ENCODE data around the gene GIPC2.
"Not testable (repeated sequence)": the region's sequence is repeated elsewhere in the genome, so short reads cannot be mapped to it uniquely, and the experiment has no call there.

Gene GIPC2

DNA sequence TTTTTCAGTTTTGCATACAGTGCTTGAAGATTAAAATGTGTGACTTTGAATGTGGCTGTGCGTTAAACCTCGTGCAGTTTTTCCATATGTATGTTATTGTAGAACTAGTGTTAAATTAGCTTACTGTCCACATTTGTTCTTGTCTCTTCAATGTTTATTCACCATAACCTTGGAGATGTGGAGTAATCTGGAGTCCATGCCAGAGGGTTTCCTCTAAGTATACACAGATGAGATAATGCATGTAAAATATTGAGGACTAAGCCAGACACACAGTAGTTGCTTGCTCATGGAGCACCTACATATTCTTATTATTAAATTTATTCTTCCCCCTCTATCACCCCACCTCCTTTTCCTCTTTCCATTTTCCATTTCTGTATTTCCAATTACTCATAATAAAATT, 7.7 kb upstream of the GIPC2 start:
- DNase-seq (ENCODE audit: low spot score), result no peak

DNA sequence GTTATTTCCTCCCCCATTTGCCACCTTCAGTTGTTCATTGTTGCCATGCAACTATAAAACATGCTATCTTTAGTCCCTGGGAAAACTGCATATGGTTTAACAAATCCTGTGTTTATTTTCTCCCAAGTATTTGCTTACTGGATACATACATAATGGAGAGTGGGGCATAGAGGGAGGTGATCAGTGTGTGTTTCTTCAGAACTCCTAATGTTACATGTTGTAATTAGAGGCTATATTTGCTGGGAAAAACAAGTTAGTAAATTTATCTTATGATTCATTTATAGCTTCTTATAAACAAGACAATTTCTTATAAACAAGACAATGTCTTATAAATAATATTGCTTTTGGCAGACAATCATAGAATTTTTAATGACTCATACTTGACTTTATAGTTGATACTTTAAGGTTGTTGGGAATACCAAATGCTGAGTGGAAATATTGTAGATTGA, 7.3 kb upstream of the GIPC2 start:
- no peak for DNase-seq (ENCODE audit: low spot score)

DNA sequence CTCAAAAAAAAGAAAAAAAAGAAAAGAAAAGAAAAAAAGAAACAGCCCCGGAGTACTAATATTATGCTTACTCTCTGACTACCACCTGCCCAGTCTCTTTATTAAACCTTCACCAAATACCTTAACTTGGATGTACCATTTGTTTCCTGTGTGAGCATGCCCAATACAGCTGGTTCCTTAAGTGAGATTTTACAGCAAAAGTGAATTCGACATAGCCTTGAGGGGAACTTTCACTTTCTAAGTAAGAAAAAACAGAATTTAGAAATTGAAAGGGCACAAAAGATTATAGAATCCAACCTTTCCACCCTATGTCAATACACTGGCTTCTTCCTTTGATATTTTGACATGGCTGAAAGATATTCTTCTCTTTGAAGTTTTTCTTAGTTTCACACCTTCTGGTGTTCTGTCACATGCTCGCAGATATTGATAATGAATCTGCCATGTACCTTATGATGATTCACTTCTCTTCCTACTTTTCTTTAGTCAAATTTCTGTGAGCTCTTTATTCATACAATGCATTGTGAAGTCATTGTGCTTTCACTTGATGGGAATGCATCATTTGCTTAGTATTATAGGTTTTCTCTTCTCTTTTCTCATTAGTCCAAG, 5.2 kb upstream of the GIPC2 start:
- no peak for DNase-seq (ENCODE audit: low spot score)

DNA sequence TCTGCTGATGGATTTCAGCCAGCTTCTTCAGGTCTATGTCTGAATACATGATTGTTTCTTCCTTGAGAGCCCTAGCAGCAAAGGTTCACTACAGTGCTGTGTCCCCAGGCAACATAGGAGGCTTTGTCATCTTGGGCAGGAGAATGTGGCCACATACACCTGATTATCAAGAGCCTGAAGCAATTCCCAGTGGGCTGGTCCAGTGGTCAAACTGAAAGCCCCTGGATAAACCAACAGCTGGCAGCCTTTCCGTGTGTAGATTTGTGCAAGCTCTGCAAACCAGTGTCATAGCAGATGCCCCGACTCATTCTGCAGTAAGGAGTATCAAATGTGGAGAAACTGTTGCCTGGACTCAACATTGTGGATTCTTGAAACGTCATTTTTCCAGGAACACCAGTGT, 2.3 kb upstream of the GIPC2 start:
- DNase-seq (ENCODE audit: low spot score), result no peak

DNA sequence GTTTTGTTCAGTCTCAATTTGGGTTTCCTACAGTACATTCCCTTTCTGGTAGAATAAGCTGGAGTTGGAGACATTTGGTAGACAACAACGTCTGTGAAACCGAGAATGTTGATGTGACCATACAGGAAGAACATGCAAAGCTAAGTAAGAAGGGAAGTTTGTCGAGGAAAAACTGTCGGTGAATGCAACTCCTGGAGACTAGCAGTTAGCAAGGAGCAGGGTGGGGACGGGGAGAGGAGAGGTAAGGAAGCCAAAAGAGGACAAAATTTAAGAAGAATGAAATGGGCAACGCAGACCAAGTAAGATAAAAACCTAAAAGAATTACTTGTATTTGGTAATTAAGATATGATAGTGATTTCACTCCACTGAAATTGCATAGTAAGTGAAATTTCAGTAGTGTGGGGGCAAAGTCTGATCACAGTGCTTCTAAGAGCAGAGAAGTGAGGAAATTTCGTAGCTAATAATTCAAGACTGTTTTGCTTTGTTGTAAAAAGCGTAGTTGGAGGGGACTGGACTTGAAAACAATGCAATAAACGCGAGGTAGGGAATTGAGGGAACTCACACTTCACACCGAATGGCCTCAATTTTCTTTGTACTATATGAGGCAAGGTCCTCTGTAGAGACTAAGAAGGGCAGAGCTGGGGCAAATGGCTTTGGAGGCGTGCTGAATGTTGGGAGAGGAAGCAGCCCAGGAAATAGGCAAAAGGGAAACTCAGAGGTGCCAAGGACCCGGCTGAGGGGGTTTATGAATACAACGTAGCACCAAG, 787 bp upstream of the GIPC2 start:
- no peak for DNase-seq (ENCODE audit: low spot score)

DNA sequence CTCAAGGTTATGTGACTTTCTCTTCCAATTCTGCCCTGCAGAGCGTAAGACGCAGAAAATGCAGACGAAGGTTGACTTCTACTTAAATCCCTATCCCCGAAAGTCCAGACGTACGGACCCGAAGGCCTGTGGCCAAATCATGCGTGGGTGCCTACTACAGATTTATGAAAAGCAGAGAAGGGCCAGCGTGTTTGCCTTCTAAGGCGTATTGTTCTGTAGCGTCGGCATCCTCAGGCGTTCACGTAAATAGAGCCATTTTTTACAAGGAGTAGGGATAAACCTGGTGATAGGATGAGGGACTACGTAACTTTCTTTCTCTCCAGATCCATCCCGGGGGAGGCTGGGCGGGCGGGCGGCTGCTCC, 222 bp upstream of the GIPC2 start:
- no peak for DNase-seq (ENCODE audit: low spot score)

DNA sequence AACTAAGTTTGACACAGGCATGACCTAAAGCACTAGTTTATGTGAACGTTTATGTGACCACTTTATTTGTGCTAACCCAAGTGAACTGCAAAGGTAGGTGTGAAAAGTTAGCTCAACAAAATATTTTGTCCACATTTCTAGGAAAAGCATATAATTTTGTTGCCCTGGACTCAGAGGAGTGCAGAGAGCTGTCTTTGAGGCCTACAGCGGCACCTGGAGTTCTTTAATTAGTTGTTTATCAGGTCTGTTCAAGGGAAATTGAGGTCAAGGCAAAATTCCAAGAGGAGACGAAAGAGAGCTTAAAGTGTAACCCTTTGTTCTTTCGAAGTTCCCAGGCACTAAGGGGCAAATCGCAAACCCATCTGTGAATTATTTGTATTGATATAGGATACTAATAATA, 1.3 kb downstream of the GIPC2 start:
- DNase-seq (ENCODE audit: low spot score), result no peak

DNA sequence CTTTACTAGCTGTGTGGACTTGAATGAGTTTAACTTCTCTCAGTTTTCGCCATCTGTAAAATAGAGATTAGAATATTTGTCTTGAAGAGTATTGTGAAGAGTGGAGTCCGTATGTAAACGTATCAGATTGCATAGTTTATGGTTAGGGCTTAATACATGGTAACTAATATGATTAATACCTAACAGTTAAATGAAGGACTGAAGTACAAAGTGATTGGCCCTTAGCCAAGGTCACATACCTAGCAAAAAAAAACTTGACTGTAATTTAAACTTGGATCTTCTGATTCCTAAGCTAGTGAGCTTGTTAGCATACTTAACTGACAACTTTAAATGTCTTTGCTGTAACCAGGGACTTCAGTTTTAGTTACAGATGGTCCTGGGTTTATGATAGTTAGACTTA, 1.9 kb downstream of the GIPC2 start:
- no peak for DNase-seq (ENCODE audit: low spot score)

DNA sequence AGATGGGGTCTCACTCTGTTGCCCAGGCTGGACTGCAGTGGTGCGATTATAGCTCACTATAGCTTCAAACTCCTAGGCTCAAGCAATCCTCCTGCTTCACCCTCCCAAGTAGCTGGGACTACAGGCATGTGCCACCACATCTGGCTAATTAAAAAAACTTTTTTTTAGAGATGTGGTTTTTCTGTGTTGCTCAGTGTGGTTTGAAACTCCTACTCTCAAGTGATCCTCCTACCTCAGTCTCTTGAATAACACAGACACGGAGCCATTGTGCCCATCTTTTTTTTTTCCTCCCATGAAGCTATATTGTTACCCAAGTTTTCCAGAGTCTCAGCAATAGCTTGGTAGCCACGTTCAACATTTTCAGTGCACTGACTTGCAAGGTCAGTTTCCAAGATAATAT, 2.7 kb downstream of the GIPC2 start:
- DNase-seq (ENCODE audit: low spot score), result no peak

DNA sequence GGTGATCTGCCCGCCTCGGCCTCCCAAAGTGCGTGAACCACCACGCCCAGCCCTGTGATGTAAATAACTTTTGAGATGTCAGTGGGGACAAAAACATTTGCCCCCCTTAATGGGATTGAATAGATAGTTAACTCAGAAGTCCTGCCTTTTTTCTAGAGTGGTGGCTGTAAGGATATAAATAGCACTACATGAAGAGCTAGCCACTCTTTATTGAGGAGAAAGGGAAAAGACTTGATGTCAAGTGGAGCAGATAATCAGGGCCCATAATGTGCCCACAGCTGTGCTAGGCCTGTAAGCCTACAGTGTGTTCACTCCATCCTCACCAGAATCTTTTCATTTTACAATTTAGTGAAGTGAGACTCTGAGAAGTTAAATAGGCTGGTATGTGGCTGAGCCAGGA, 3.6 kb downstream of the GIPC2 start:
- no peak for DNase-seq (ENCODE audit: low spot score)

DNA sequence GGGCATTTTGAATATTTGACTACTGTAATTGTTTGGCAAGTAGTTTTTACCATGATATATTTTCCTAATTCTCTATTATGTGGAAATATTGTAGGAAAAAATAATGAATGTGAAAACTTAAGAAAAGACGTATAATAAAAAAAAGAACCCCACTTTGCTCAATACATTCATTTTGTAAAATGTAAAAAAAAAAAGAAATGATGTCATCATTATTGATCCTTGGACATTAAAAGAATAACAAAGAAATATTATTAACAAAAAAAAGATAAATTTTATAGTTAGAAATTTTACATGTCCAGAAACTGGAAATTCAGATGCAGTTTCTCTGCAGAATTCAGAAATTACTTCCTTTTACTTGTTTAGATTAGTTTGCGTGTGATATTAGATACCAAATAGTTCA, 5.2 kb downstream of the GIPC2 start:
- no peak for DNase-seq (ENCODE audit: low spot score)

DNA sequence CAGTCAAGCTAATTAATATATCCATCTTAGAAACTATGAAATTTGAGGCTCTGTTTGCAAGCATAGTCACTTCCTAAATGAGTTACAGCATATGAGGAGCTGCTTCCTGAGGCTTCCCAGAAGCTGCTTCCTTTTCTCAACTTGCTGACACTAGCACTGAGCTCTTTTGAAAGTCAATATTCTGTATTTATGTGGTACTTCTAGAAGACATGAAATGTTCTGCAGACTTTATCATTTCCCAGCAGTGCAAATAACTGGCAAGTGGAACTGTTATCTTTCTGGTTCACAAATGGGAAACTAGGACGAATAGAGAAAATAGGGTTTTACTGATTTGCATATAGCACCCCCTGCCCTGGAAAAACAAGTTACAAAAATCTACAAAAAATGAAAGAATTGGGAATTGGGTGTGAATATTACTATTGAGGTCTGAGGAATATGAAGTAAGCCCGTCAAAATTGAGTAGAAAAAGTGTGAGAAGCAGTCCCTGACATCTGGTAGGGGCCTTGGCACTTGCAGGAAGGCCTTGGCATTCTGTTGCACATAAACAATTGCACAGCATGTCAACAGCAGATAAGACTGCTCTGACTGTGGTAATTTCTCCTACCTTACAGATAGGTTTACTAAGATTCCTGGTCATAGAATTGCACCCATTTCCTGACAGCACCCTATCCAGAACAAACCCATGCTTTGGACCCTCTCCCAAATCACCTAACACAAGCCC, 7.1 kb downstream of the GIPC2 start:
- DNase-seq (ENCODE audit: low spot score), result no peak

DNA sequence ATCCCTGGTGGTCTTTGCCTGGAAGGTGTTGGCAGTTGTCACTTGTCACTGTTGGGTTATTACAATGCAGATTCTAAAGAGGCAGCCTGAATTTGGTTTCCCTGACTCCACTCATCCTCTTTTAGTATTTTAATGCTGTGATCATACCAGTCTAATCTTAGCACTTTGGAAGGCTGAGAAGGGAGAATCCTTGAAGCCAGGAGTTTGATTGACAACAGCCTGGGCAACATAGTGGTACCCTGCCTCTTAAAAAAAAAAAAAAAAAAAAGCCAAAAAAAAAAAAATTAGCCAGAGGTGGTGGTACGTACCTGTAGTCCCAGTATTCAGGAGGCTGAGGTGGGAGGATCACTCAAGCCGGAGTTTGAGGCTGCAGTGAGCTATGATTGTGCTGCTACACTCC, 7.7 kb downstream of the GIPC2 start:
- no peak for DNase-seq (ENCODE audit: low spot score)

DNA sequence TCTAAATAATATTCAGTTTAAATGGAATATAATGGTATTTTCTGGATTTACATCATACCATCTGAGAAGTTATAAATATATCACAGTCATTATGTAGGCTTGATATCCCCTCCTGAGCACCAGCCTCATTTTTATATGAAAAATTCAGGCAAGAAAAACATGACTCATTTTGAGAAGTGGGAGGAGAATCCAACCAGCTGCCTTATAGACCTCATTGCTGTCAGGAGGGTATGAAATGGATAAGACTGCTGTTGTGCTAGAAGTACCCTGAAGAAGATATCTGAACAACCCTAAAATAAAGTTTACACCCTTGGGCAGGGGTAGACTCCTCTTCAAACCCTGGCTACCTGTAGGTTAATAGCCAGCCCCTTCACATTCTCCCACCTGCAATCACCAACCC, 8.8 kb downstream of the GIPC2 start:
- no peak for DNase-seq (ENCODE audit: low spot score)

DNA sequence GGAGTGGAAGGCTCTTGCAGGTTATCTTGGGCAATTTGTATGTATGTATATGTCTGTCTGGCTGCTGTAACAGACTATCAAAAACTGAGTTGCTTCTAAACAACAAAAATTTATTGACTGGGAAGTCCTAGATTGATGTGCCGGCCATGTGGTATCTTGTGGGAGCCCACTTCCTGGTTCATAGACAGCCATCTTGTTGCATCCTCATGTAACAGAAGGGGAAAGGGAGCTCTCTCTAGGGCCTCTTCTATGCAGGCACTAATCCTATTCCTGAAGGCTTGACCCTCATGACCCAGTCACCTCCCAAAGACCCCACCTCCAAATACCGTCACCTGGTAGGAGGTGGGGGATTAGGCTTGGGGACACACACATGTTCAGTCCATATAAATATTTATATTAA, 9.2 kb downstream of the GIPC2 start:
- DNase-seq (ENCODE audit: low spot score), result no peak

DNA sequence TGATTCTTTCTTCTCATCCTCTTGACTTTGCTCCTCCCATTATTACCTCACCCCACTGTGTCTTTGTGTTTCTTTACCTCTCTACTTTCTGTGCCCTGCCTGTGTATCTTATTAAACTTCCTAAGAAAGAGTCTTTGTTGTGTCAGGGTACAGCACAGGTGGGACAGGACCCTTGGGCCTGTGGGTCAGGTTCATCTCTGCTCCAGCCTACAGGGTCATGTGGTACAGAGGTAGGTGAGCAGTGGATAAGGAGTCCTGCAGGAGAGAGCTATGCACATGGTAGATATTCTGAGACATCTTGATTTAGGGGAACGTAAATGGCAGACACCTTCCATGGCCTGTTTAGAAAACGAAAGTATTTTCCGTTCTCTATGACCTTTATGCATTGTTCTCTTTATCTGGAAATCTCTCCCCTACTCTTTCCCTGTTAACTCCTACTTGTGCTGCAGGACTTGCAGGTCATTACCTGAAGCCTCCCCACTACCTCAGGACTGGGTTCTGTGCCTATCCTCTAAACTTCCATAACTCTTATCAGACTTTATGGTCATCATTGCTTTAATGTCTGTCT, 9.9 kb downstream of the GIPC2 start:
- DNase-seq (ENCODE audit: low spot score), result no peak

DNA sequence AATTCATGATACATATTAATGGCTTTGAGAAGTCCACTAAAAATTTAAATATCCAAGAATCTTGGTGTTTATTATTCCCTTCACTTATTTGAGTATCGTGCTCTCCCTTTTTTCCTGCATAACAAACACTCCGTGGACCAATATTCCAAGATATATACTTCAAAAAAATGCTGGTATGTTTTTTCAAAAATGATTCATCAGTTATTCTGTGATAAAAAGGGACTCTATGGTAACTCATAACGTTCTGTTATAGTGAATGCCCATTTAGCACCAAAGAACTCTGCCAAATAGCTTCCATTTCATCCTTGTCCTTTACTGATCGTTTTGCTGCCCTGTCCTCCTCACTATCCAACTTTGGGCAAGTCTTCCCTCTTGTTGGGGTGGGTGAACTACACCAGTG, 12.9 kb downstream of the GIPC2 start:
- DNase-seq (ENCODE audit: low spot score), result no peak

DNA sequence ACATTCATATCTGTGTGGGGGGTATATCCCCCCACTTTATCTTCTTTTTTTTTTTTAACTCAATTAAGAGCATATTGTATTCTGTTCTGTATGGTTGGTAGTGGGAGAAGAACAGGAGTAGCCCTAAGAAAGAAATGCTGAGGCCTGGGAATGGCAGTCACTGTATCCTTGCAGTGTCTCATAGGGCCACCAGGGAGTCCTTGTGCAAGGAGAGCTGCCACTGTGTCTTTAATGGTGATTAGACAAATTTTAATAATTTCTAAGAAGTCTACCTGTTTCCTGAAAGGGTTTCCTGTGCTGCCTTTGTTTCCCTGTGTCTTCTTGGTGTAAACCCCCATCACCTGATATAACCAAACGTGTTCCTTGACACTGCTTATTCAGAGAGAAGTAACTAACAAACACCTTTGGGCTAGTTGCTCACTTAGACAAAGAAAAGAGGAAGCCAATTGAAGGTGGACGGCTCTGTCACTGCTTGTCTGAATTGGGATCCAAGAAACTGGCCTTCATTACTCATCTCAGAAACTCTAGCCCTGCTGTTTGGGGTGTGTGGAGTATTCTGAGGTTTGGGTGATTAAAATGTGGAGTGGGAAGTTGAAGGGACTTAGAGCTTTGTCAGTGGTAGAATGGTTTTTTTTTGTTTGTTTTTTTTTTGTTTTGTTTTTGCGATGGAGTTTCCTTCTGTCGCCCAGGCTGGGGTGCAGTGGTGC, 15.2 kb downstream of the GIPC2 start:
- DNase-seq (ENCODE audit: low spot score), result no peak

DNA sequence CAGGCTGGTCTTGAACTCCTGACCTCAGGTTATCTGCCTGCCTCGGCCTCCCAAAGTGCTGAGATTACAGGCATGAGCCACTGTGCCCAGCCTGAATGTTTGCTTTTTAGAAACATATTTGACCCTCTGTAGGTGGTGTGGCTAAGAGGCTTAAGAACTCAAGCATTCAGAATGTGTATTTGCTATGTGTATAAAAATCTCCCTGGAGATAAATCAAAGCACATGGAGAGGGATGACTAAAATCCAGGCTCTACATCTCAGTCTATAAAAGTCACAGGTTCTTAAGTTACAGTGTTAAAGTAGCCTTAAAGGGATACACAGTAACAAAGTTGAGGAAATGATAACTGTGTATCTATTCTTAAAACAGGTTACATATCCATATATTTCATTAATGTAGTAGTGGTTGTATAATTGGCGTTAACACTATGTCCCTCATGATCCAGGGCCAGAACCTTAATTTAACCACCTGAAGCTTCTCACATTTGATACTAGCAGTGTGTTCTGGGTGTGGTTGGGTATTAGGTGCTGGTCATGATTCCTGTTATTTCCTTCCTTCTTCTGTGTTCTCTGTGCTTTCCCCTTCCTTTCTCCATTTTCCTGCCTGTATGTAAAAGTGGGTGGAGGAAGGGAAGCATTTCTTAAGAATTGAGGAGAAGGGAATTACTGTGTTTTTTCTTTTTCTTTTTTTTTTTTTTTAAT, 16.2 kb downstream of the GIPC2 start:
- DNase-seq (ENCODE audit: low spot score), result no peak

DNA sequence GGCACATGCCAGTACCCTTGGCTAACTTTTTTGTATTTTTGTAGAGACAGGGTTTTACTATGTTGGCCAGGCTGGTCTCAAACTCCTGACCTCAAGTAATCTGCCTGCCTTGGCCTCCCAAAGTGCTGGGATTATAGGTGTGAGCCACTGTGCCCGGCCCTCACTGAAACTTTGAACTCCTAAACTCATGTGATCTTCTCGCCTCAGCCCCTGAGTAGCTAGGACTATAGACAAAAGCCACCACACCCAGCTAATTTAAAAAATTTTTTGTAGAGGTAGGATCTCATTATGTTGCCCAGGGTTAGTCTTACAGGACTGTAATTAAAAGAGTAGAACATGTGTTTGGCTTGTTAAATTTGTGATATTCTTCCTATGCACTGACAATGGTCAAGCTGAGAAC, 19.1 kb downstream of the GIPC2 start:
- not testable (repeated sequence) for DNase-seq (ENCODE audit: low spot score)

DNA sequence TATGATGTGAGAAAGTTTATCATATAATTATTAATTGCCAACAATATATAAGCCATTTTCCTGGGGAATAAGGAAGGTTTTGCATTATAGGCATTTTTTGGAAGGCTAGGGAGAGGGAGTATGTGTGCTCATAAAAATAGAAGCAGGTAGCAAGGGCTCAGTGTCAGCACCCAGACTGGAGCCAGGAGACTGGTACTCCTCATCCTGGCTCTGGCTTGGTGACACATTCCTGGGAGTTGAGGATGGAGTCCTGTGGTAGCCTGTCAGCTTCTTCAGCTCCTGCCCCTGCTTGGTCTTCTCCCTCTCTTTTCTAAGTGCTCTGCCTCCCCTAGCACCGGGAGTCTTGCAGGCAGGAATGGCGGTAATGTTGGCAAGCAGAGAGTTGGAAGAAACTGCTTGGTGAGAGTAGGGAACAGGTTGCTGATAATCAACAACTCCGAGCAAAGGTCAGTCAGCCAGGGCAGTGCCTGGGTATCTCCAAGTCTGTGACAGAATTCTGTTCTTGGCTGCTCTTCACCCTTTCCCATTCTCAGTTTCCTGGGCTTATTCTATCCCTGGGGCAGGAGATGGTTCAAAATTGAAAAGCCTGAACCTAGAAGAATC, 23.0 kb downstream of the GIPC2 start:
- no peak for DNase-seq (ENCODE audit: low spot score)

All from HuH-7.5 (cell line).